Esophagus squamous epithelium (tissue), 5 donors: Measurements from ENCODE around the gene MYO5A. TPM values are rescaled to one million over a fixed set of nuclear protein-coding genes. Genes with fewer than 3 reads are reported as not detected.

Experiments
- DNase-seq: peaks from one replicate; lab custom pipeline; 2025; lab: John Stamatoyannopoulos, UW
- H3K27ac ChIP-seq, 4 donors: fragments of 200-600 bp; sonication (generic); one replicate each; pipeline ENCODE4 v1.5.1; 2016 to 2019; ENCODE audit warnings: mild to moderate bottlenecking in 1 of 4
- H3K27me3 ChIP-seq, 4 donors: fragments of 200-600 bp; sonication (generic); 1 replicate in 3 of 4; 2 replicates in 1 of 4; pipeline versions ENCODE4 v1.5.1 to v1.6.0; 2017 to 2021; ENCODE audit warnings: antibody characterized with exemption in 1 of 4
- H3K36me3 ChIP-seq, 3 donors: fragments of 200-600 bp; sonication (generic); one replicate each; pipeline ENCODE4 v1.5.1; 2016 to 2019
- H3K4me1 ChIP-seq, 3 donors: fragments of 200-600 bp; sonication (generic); one replicate each; pipeline ENCODE4 v1.5.1; 2017 to 2019
- H3K4me3 ChIP-seq, 4 donors: fragments of 200-600 bp; sonication (generic); 1 replicate in 3 of 4; 2 replicates in 1 of 4; pipeline ENCODE4 v1.5.1; 2016 to 2019; ENCODE audit warnings: mild to moderate bottlenecking in 2 of 4, moderate library complexity in 1 of 4
- H3K9me3 ChIP-seq, 3 donors: fragments of 200-600 bp; sonication (generic); one replicate each; pipeline ENCODE4 v1.5.1; 2016 to 2019
- POLR2A ChIP-seq, 4 donors: fragments of 450-650 bp; IDR thresholded peaks; one replicate each; pipeline ENCODE4 v1.6.1; 2017; ENCODE audit warnings: antibody characterized with exemption in 4 of 4, mild to moderate bottlenecking in 4 of 4, moderate library complexity in 3 of 4
- WGBS, 2 donors: methylation state at CpG; one replicate each; pipeline ENCODE4 v1.1.5; 2018; 5-methylcytosine and 5-hydroxymethylcytosine counted together
- intact Hi-C: fragments of 100-400 bp; cut with DNase I; formaldehyde crosslinking; loops from one replicate; pipeline ENCODE4 v1.15.0; 2022
- total RNA-seq, 4 donors: library from RNA; depleted of rRNA; stranded (reverse); fragments of >200 nt; gene quantifications; one replicate each; pipeline ENCODE4 v1.1.0, GENCODE V29; 2016
- TF ChIP-seq, protein P1 (sequence below), 6 experiments: fragments of 450-650 bp in 4 of 6; fragments of 200-600 bp in 2 of 6; sonication (generic) in 2 of 6; IDR thresholded peaks; one replicate each; pipeline ENCODE4 v1.5.1; 2016 to 2019; ENCODE audit warnings: antibody characterized with exemption in 6 of 6, mild to moderate bottlenecking in 4 of 6, moderate library complexity in 4 of 6
- donor health status: DM: yes; HTN: yes; CAD: no.

The MYO5A gene
- total RNA-seq, 4 donors from 2014 or later: 11.3 to 24.6 (median 22.3) TPM

DNA sequence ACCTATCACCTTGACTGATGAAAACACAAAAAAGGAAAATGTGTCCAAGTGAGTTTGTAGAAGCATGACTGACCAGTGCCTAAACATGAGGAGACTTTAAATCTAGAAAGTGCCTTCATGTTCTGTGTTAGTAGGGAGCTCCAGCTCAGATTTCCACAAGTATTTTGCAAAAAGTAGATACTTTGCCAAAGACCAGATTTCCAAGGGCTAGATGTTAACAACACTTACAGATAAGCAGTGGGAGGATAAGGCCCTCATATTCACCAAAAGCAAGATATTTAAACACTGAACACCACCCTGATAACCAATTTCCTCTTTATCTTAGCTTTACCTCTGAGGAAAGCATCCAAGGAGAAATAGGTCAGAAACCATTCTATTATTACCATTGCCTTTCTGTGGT is 91.0 kb downstream of the MYO5A start:
- no peaks in the 10 kb centered on the region for H3K9me3 ChIP-seq
- no peaks in the 10 kb centered on the region for H3K27me3 ChIP-seq
- no peak for TF ChIP-seq POLR2A (IDR thresholded peaks at IDR 0.05)
- TF ChIP-seq, protein P1, sequence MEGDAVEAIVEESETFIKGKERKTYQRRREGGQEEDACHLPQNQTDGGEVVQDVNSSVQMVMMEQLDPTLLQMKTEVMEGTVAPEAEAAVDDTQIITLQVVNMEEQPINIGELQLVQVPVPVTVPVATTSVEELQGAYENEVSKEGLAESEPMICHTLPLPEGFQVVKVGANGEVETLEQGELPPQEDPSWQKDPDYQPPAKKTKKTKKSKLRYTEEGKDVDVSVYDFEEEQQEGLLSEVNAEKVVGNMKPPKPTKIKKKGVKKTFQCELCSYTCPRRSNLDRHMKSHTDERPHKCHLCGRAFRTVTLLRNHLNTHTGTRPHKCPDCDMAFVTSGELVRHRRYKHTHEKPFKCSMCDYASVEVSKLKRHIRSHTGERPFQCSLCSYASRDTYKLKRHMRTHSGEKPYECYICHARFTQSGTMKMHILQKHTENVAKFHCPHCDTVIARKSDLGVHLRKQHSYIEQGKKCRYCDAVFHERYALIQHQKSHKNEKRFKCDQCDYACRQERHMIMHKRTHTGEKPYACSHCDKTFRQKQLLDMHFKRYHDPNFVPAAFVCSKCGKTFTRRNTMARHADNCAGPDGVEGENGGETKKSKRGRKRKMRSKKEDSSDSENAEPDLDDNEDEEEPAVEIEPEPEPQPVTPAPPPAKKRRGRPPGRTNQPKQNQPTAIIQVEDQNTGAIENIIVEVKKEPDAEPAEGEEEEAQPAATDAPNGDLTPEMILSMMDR (IDR thresholded peaks at IDR 0.05): no peak
- no peak overlapping the region for H3K4me3 ChIP-seq
- intact Hi-C loops: no loop called here
- no peaks in the 10 kb centered on the region for H3K36me3 ChIP-seq
- no peak for DNase-seq
- peaks cover 0 to 34% (median 10%) of the 10 kb centered on the region in 3 donors for H3K4me1 ChIP-seq
- no peak overlapping the region for H3K27ac ChIP-seq

DNA sequence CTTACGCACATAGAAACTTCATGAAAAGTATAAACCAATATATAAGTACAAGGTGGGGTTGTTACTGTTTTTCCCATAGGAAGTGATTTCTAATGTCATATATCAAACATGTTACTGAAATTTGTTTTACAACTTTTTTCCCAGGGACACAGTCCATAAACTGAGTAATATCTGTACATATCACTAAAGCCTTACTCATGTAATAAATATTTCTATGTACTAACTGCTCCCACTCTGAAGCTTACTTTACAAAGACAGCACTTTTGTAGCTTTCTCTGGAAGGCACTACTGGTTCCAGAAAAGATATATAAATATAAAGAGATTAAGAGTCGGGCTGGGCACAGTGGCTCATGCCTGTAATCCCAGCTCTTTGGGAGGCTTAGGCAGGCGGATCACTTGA is 91.7 kb downstream of the MYO5A start:
- no peak for DNase-seq
- no peaks in the 10 kb centered on the region for H3K27me3 ChIP-seq
- 71 to 72% methylated on average over 3 of the region's 3 CpGs for WGBS, 2 donors
- TF ChIP-seq, protein P1 (IDR thresholded peaks at IDR 0.05): no peak
- no peak for TF ChIP-seq POLR2A (IDR thresholded peaks at IDR 0.05)
- no peaks in the 10 kb centered on the region for H3K36me3 ChIP-seq
- no peaks in the 10 kb centered on the region for H3K9me3 ChIP-seq
- no peak overlapping the region for H3K4me3 ChIP-seq
- peaks cover 0 to 34% (median 10%) of the 10 kb centered on the region in 3 donors for H3K4me1 ChIP-seq
- no peak overlapping the region for H3K27ac ChIP-seq
- intact Hi-C loops: no loop called here

DNA sequence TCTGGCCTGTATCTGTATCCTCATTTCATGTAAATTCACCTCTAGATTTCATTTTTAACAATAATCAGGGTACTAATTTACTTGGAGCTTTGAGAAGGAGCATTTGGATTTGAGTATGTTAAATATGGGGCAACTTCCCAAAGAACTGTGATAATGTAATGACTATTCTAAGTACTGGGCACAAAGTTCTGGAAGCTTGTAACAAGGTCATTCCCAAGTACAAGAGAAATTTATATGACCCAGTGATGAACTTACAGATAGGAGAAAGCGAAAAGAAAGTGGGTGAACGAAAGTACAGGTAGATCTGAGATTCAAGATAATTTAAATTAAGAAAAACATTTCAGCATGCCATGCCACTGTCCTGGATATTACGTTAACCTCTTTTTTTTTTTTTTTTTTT is 93.8 kb downstream of the MYO5A start:
- H3K9me3 ChIP-seq: no peaks in the 10 kb centered on the region
- no peak overlapping the region for H3K4me3 ChIP-seq
- no peaks in the 10 kb centered on the region for H3K27me3 ChIP-seq
- H3K4me1 ChIP-seq: peaks cover 0 to 25% (median 1%) of the 10 kb centered on the region in 3 donors
- TF ChIP-seq, protein P1 (IDR thresholded peaks at IDR 0.05): no peak
- TF ChIP-seq POLR2A (IDR thresholded peaks at IDR 0.05): no peak
- H3K27ac ChIP-seq: no peak overlapping the region
- no peaks in the 10 kb centered on the region for H3K36me3 ChIP-seq
- WGBS, 2 donors: 95 to 96% methylated on average over 3 of the region's 3 CpGs
- intact Hi-C loops: no loop called here
- DNase-seq: no peak

DNA sequence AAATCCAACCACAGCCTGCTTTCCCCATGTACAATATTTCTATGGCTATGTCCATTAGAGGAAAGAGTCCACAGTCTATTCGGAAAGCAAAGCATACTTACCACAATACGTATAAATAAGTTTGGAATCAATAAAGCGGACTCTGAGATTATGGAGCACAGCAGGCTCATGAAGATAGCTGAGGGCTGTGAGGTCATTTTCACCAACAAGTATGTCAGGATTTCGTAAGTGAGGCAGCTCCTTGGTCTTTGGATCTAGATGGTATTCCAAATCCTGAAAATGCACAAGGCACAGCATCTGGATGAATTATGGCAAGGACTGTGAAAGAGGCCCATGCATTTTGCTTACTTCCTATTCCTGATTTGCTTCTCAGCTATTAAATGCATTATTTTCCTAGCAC is 100.4 kb downstream of the MYO5A start:
- H3K4me3 ChIP-seq: no peak overlapping the region
- intact Hi-C loops: loop anchor here (10.0 kb wide), 1 partner anchor 57 kb away; no protein-coding TSS in a partner anchor
- TF ChIP-seq, protein P1 (IDR thresholded peaks at IDR 0.05): no peak
- TF ChIP-seq POLR2A (IDR thresholded peaks at IDR 0.05): no peak
- H3K9me3 ChIP-seq: no peaks in the 10 kb centered on the region
- peaks cover 0 to 4% (median 0%) of the 10 kb centered on the region in 3 donors for H3K4me1 ChIP-seq
- no peak overlapping the region for H3K27ac ChIP-seq
- H3K36me3 ChIP-seq: peaks cover 0 to 8% (median 0%) of the 10 kb centered on the region in 3 donors
- WGBS, 2 donors: 84 to 88% methylated on average over 4 of the region's 4 CpGs
- DNase-seq: no peak
- no peaks in the 10 kb centered on the region for H3K27me3 ChIP-seq

DNA sequence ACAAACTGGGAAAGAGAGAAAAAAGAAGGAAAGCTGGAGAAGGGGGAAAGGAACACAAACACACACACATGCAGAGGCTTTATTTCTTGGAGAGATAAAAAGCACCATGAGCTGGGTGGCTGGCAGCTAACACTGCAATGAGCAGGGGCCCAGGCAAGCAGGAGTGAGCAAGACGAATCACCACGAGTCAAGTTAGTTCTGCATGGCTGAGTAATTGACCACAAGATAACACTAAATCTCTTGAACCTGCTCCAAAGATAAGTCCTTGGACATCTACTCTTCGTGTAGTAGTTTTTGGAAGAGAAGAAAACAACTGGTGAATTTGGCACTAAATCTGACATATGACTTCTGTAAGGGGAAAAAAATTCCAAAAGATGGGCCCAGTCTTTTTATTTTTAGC is 100.9 kb downstream of the MYO5A start:
- H3K27ac ChIP-seq: no peak overlapping the region
- 15 to 21% methylated on average over 3 of the region's 3 CpGs for WGBS, 2 donors
- DNase-seq: no peak
- H3K9me3 ChIP-seq: no peaks in the 10 kb centered on the region
- H3K27me3 ChIP-seq: no peaks in the 10 kb centered on the region
- no peak overlapping the region for H3K4me3 ChIP-seq
- intact Hi-C loops: loop anchor here (10.0 kb wide), 1 partner anchor 57 kb away; no protein-coding TSS in a partner anchor
- TF ChIP-seq POLR2A (IDR thresholded peaks at IDR 0.05): no peak
- TF ChIP-seq, protein P1 (IDR thresholded peaks at IDR 0.05): no peak
- H3K36me3 ChIP-seq: peaks cover 0 to 10% (median 0%) of the 10 kb centered on the region in 3 donors
- H3K4me1 ChIP-seq: peaks cover 0 to 4% (median 0%) of the 10 kb centered on the region in 3 donors
